HepG2 (cell line): ENCODE measurements around the gene SLC25A17.

Source experiments
- CENPT ChIP-seq: sonication (generic); formaldehyde crosslinking; IDR thresholded peaks from 2 replicates; pipeline ENCODE4 v1.8.0; 2022; ENCODE audit warnings: low read depth, mild to moderate bottlenecking, moderate library complexity, missing genetic modification reagents
- CTCF ChIP-seq: sonication (generic); formaldehyde crosslinking; IDR thresholded peaks from 2 replicates; pipeline ENCODE4 v1.5.0; 2020; ENCODE audit warnings: mild to moderate bottlenecking, missing genetic modification reagents, moderate library complexity
- GLMP ChIP-seq: sonication (generic); formaldehyde crosslinking; IDR thresholded peaks from 2 replicates; pipeline ENCODE4 v1.9.0; 2021; ENCODE audit warnings: missing genetic modification reagents, mild to moderate bottlenecking, borderline replicate concordance
- HDAC6 ChIP-seq: fragments of 200-600 bp; sonication (generic); IDR thresholded peaks from 2 replicates; pipeline ENCODE4 v1.7.0; 2017; ENCODE audit warnings: mild to moderate bottlenecking, antibody characterized with exemption, low read length, low read depth
- IKZF5 ChIP-seq: IDR thresholded peaks from 2 replicates; pipeline ENCODE4 v1.6.1; 2018; ENCODE audit warnings: missing genetic modification reagents, mild to moderate bottlenecking, missing compliant biosample characterization
- JUN ChIP-seq: sonication (generic); formaldehyde crosslinking; IDR thresholded peaks from 2 replicates; pipeline ENCODE4 v1.4.0; 2020; ENCODE audit warnings: mild to moderate bottlenecking, missing genetic modification reagents
- NFKBIZ ChIP-seq: IDR thresholded peaks from 2 replicates; pipeline ENCODE4 v1.6.1; 2018; ENCODE audit warnings: missing genetic modification reagents, missing compliant biosample characterization
- NR2C2 ChIP-seq: sonication (generic); formaldehyde crosslinking; IDR thresholded peaks from 2 replicates; pipeline ENCODE4 v1.4.0; 2020; ENCODE audit warnings: missing genetic modification reagents, mild to moderate bottlenecking, moderate library complexity, borderline replicate concordance
- NR3C1 ChIP-seq: sonication (generic); formaldehyde crosslinking; IDR thresholded peaks from 2 replicates; pipeline ENCODE4 v1.4.0; 2020; ENCODE audit warnings: missing genetic modification reagents
- POLR2AphosphoS5 ChIP-seq: IDR thresholded peaks from 2 replicates; pipeline ENCODE4 v1.6.1; 2012; ENCODE audit warnings: low read depth, low read length
- SMARCC2 ChIP-seq: fragments of 450-650 bp; IDR thresholded peaks from 2 replicates; pipeline ENCODE4 v1.6.1; 2017; ENCODE audit warnings: antibody characterized with exemption, mild to moderate bottlenecking
- ZNF512 ChIP-seq: sonication (generic); formaldehyde crosslinking; IDR thresholded peaks from 2 replicates; pipeline ENCODE4 v1.4.0; 2020; ENCODE audit warnings: mild to moderate bottlenecking, missing genetic modification reagents

- TF ChIP-seq GLMP (CRISPR knock-in tag) (no peak), NR2C2 (CRISPR knock-in tag) (no peak), ZNF512 (no peak), NFKBIZ (CRISPR knock-in tag) (no peak), CENPT (CRISPR knock-in tag) (no peak), NR3C1 (CRISPR knock-in tag) (no peak), CTCF (CRISPR knock-in tag) (no peak), SMARCC2 (no peak), POLR2AphosphoS5 (no peak), JUN (CRISPR knock-in tag) (no peak), HDAC6 (no peak), IKZF5 (CRISPR knock-in tag) (no peak)
These were observed 85.2 kb downstream of the SLC25A17 start for GRCh38 chr22:40733919-40734318.
